Osteoblast (primary cell): ENCODE measurements around the gene BCL2L11. TPM values are rescaled to one million over a fixed set of nuclear protein-coding genes. Genes with fewer than 3 reads are reported as not detected.

Experiments used
- DNase-seq: peaks from one replicate; pipeline ENCODE4 v3.0.0; 2011; ENCODE audit warnings: low spot score, mixed read lengths; ENCODE audit not compliant: insufficient read length; ENCODE audit errors: missing footprints
- H2AFZ ChIP-seq: 2 replicates; pipeline ENCODE4 v1.6.0; 2011; ENCODE audit warnings: mild to moderate bottlenecking, low read length
- H3K27ac ChIP-seq: 2 replicates; pipeline ENCODE4 v1.5.1; 2011; ENCODE audit warnings: mild to moderate bottlenecking, low read depth, low read length, moderate library complexity
- H3K27me3 ChIP-seq: 2 replicates; pipeline ENCODE4 v1.6.0; 2012; ENCODE audit warnings: mild to moderate bottlenecking, control low read depth, inconsistent platforms, low read length, moderate library complexity; ENCODE audit not compliant: insufficient read depth
- H3K36me3 ChIP-seq: 2 replicates; pipeline ENCODE4 v1.5.1; 2011; ENCODE audit warnings: mild to moderate bottlenecking, low read length, control low read depth, moderate library complexity; ENCODE audit not compliant: insufficient read depth
- H3K4me1 ChIP-seq: 2 replicates; pipeline ENCODE4 v1.5.1; 2011; ENCODE audit warnings: mild to moderate bottlenecking, low read length, control low read depth, moderate library complexity; ENCODE audit not compliant: insufficient read depth
- H3K4me2 ChIP-seq: 2 replicates; pipeline ENCODE4 v1.6.0; 2011; ENCODE audit warnings: mild to moderate bottlenecking, low read length; ENCODE audit not compliant: insufficient read depth
- H3K4me3 ChIP-seq: fragments of 200-600 bp; sonication (generic); 3 replicates; pipeline ENCODE4 v1.5.1; 2012; ENCODE audit warnings: mild to moderate bottlenecking, low read length, inconsistent platforms; ENCODE audit not compliant: insufficient read depth
- H3K79me2 ChIP-seq: 2 replicates; pipeline ENCODE4 v1.6.0; 2012; ENCODE audit warnings: mild to moderate bottlenecking, low read length, control low read depth, inconsistent platforms; ENCODE audit not compliant: insufficient read depth
- H3K9me3 ChIP-seq: 2 replicates; pipeline ENCODE4 v1.5.1; 2011; ENCODE audit warnings: low read depth, low read length, control low read depth
- H4K20me1 ChIP-seq: 2 replicates; pipeline ENCODE4 v1.6.0; 2012; ENCODE audit warnings: mild to moderate bottlenecking, low read length, control low read depth; ENCODE audit not compliant: insufficient read depth
- CTCF ChIP-seq: IDR thresholded peaks from 2 replicates; pipeline ENCODE4 v1.5.1; 2011; ENCODE audit warnings: mild to moderate bottlenecking, low read depth, low read length, moderate library complexity; ENCODE audit errors: extremely low read depth
- total RNA-seq: library from RNA; depleted of rRNA; stranded (reverse); fragments of >200 nt; gene quantifications from 2 replicates; pipeline ENCODE4 v1.2.3, GENCODE V29; 2012

Gene BCL2L11
- total RNA-seq, 1 donor = 8.0 TPM

GRCh38 chr2:111138839-111139238 lies 18.1 kb downstream of the BCL2L11 start:
- Histone ChIP-seq H3K36me3 (no peaks in the 10 kb centered on the region), H3K4me1 (peaks cover 9% of the 10 kb centered on the region), H2AFZ (no peak overlapping the region), H3K27ac (no peak overlapping the region), H3K4me2 (no peak overlapping the region), H3K27me3 (no peaks in the 10 kb centered on the region), H4K20me1 (peaks cover 10% of the 10 kb centered on the region), H3K9me3 (no peaks in the 10 kb centered on the region), H3K4me3 (no peak overlapping the region), H3K79me2 (no peaks in the 10 kb centered on the region)
- DNase-seq = no peak
- no peak for TF ChIP-seq CTCF

- Histone ChIP-seq H2AFZ (no peak overlapping the region), H3K4me2 (no peak overlapping the region), H3K4me3 (no peak overlapping the region), H3K79me2 (no peaks in the 10 kb centered on the region), H3K27ac (no peak overlapping the region), H3K36me3 (no peaks in the 10 kb centered on the region), H3K9me3 (no peaks in the 10 kb centered on the region), H4K20me1 (peaks cover 10% of the 10 kb centered on the region), H3K4me1 (peaks cover 9% of the 10 kb centered on the region), H3K27me3 (no peaks in the 10 kb centered on the region)
- TF ChIP-seq CTCF = no peak
- DNase-seq = peak; percentile 60
These were observed 19.1 kb downstream of the BCL2L11 start for GRCh38 chr2:111139637-111140317.

- Histone ChIP-seq H3K79me2 (no peaks in the 10 kb centered on the region), H3K9me3 (no peaks in the 10 kb centered on the region), H3K27ac (no peak overlapping the region), H3K4me1 (peaks cover 6% of the 10 kb centered on the region), H3K4me3 (no peak overlapping the region), H3K4me2 (no peak overlapping the region), H4K20me1 (peaks cover 7% of the 10 kb centered on the region), H3K27me3 (no peaks in the 10 kb centered on the region), H2AFZ (no peak overlapping the region), H3K36me3 (no peaks in the 10 kb centered on the region)
- no peak for DNase-seq
- TF ChIP-seq CTCF = no peak
These were observed 20.1 kb downstream of the BCL2L11 start for GRCh38 chr2:111140815-111141214.

- Histone ChIP-seq H3K4me1 (no peaks in the 10 kb centered on the region), H4K20me1 (peaks cover 7% of the 10 kb centered on the region), H2AFZ (no peak overlapping the region), H3K4me2 (no peak overlapping the region), H3K27ac (no peak overlapping the region), H3K27me3 (no peaks in the 10 kb centered on the region), H3K4me3 (no peak overlapping the region), H3K79me2 (no peaks in the 10 kb centered on the region), H3K36me3 (no peaks in the 10 kb centered on the region), H3K9me3 (no peaks in the 10 kb centered on the region)
- no peak for DNase-seq
- no peak for TF ChIP-seq CTCF
These were observed 21.4 kb downstream of the BCL2L11 start for GRCh38 chr2:111142101-111142500.
